AG09309 (cell line): ENCODE measurements around the gene STOML3.

Experiments used
- DNase-seq: peaks from one replicate; pipeline ENCODE4 v3.0.0-alpha.2; 2010; ENCODE audit warnings: low read depth
- H3K4me3 ChIP-seq: 2 replicates; pipeline ENCODE4 v1.5.1; 2011; ENCODE audit warnings: mild to moderate bottlenecking, low read depth, low read length, moderate library complexity; ENCODE audit not compliant: control insufficient read depth
- TF ChIP-seq, protein P1 (sequence below): IDR thresholded peaks from 2 replicates; pipeline ENCODE4 v1.5.1; 2011; ENCODE audit warnings: mild to moderate bottlenecking, low read depth, low read length, inconsistent platforms; ENCODE audit not compliant: insufficient read depth, control insufficient read depth; ENCODE audit errors: missing control alignments

STOML3 gene

GRCh38 chr13:38969187-38969586, 21.4 kb downstream of the STOML3 start:
- TF ChIP-seq, protein P1, sequence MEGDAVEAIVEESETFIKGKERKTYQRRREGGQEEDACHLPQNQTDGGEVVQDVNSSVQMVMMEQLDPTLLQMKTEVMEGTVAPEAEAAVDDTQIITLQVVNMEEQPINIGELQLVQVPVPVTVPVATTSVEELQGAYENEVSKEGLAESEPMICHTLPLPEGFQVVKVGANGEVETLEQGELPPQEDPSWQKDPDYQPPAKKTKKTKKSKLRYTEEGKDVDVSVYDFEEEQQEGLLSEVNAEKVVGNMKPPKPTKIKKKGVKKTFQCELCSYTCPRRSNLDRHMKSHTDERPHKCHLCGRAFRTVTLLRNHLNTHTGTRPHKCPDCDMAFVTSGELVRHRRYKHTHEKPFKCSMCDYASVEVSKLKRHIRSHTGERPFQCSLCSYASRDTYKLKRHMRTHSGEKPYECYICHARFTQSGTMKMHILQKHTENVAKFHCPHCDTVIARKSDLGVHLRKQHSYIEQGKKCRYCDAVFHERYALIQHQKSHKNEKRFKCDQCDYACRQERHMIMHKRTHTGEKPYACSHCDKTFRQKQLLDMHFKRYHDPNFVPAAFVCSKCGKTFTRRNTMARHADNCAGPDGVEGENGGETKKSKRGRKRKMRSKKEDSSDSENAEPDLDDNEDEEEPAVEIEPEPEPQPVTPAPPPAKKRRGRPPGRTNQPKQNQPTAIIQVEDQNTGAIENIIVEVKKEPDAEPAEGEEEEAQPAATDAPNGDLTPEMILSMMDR, result no peak
- DNase-seq, result no peak
- H3K4me3 ChIP-seq, result no peak overlapping the region

- H3K4me3 ChIP-seq, result no peak overlapping the region
- DNase-seq, result no peak
- TF ChIP-seq, protein P1, result no peak
Observed at GRCh38 chr13:38967446-38967845, 23.2 kb downstream of the STOML3 start.

DNA sequence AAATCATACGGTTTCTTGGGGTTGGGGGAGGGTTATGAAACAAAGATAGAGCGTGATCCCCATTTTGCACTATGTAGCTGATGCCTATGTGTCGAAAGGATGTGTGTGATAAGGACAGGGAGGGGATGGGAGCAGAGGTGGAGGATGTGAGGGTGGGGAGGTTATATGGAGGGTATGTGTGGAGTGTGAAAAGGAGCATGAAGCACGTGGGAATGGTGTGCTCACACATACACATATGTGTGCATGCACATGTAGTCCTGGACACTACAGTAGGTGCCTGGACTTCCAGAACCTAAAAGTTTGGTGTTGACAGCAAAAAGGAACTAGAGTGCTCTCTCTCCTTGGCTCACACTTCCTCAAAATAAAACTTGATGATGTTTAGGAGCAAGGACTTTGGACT, 25.4 kb downstream of the STOML3 start:
- DNase-seq, result no peak
- H3K4me3 ChIP-seq, result no peak overlapping the region
- TF ChIP-seq, protein P1, result no peak

DNA sequence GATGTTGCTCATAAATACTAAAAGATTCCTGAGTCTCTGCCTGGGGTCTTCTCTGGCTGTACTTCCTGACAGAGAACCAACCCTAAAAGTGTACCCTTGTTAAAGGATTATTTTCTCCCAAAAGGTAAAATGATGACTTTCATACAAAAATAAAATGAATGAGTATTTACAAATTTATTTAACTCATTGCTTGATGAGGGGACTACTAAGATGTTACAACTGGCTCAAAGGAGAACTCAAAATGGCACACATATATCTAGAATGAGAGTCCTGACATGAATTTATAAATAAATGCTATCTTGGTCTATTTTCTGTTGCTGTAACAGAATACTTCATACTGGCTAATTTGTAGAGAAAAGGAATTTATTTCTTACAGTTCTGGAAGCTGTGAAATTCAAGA, 30.5 kb downstream of the STOML3 start:
- TF ChIP-seq, protein P1, result no peak
- no peak overlapping the region for H3K4me3 ChIP-seq
- no peak for DNase-seq

GRCh38 chr13:38957794-38958592, 32.6 kb downstream of the STOML3 start:
- DNase-seq, result no peak
- TF ChIP-seq, protein P1, result no peak
- H3K4me3 ChIP-seq, result no peak overlapping the region

DNA sequence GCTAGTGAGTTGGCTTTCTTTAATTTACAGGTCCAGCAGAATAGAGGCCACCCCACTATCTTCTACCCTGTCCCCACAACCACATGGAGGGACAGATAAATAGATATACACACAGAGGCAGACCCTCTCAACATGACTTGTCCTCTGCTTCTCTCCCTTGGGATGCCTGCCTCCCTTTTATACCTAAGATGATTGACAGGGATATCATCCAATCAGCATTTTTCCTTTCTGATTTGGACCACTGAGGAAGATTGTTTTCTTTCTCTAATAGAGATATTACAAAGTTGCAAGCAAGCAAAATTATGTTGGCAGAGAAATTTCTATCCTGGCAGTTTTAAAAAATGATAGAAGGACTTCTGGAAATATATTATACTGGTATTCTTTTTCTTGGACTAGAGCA, 35.8 kb downstream of the STOML3 start:
- DNase-seq, result no peak
- TF ChIP-seq, protein P1, result no peak
- no peak overlapping the region for H3K4me3 ChIP-seq
